Left ventricle myocardium superior (tissue), 1 donor: ENCODE data around the gene SLC25A41. TPM values are rescaled to one million over a fixed set of nuclear protein-coding genes. Genes with fewer than 3 reads are reported as not detected.

ENCODE experiments used
- ATAC-seq: fragments of 200-7000 bp; cut with Tn5 transposase; one replicate; pipeline ENCODE4 v1.9.1; 2020; ENCODE audit warnings: mild to moderate bottlenecking, moderate library complexity
- DNase-seq: peaks from one replicate; pipeline ENCODE4 v3.0.0-alpha.2; 2020
- intact Hi-C: fragments of 100-400 bp; cut with micrococcal nuclease; formaldehyde crosslinking; loops from one replicate; pipeline ENCODE4 v1.11.0; 2022
- microRNA-seq: library from miRNA; unstranded; fragments of <30 nt; microRNA quantifications from one replicate; pipeline ENCODE4 v1.2.0, GENCODE V29; 2020; ENCODE audit warnings: borderline number of aligned reads
- total RNA-seq: library from RNA; stranded (reverse); fragmentation: NEBNext Ultra II Directional; extraction: Animal tissue kit (Norgen Biotek cat#: 25700); gene quantifications from one replicate; pipeline ENCODE4 v1.2.1, GENCODE V29; 2021
- donor health status: DM: no; HTN: yes; CAD: no; lungs with severe emphysema.

SLC25A41 gene
- total RNA-seq, 1 donor from 2014 or later, result 0.25 TPM

- intact Hi-C loops, result no loop called here
- ATAC-seq (no peak), DNase-seq (no peak)
Measured at GRCh38 chr19:6384381-6384780, 49.2 kb downstream of the SLC25A41 start.

GRCh38 chr19:6383188-6383587 is 50.4 kb downstream of the SLC25A41 start:
- DNase-seq (no peak), ATAC-seq (no peak)
- intact Hi-C loops, result no loop called here

GRCh38 chr19:6381030-6381750 is 52.4 kb downstream of the SLC25A41 start:
- intact Hi-C loops, result no loop called here
- no peak for ATAC-seq
- no peak for DNase-seq

GRCh38 chr19:6379744-6380143 is 53.8 kb downstream of the SLC25A41 start:
- intact Hi-C loops, result no loop called here
- DNase-seq, result no peak

GRCh38 chr19:6378486-6378885 is 55.1 kb downstream of the SLC25A41 start:
- intact Hi-C loops, result no loop called here
- DNase-seq, result no peak
- ATAC-seq, result no peak

More at GRCh38 chr19:6379744-6380143, 53.8 kb downstream of the SLC25A41 start:
- no peak for ATAC-seq

- ATAC-seq, result no peak
- intact Hi-C loops, result no loop called here
- DNase-seq, result no peak
Measured at GRCh38 chr19:6378041-6378440, 55.5 kb downstream of the SLC25A41 start.

- intact Hi-C loops, result no loop called here
- no peak for ATAC-seq
- DNase-seq, result no peak
Measured at GRCh38 chr19:6376512-6377190, 56.9 kb downstream of the SLC25A41 start.

Small RNA genes within 50 kb of the gene (microRNA-seq; reads per million reads assigned to microRNA genes)
- gene MIR3940, result not detected
- gene MIR6790, result not detected
- not detected for gene MIR6885

Other genes starting within 250 kb of the SLC25A41 start
- gene MLLT1, start 153.8 kb downstream of the SLC25A41 start, total RNA-seq, result 45.8 TPM
- gene ACER1, start 100.2 kb downstream of the SLC25A41 start, total RNA-seq, result not detected
- gene CLPP, start 72.2 kb downstream of the SLC25A41 start, total RNA-seq, result 66.0 TPM
- gene ALKBH7, start 61.0 kb downstream of the SLC25A41 start, total RNA-seq, result 139 TPM
- 1.2 TPM for gene PSPN, start 57.8 kb downstream of the SLC25A41 start, total RNA-seq
- gene GTF2F1, start 40.6 kb downstream of the SLC25A41 start, total RNA-seq, result 30.9 TPM
- 103 TPM for gene KHSRP, start 9.0 kb downstream of the SLC25A41 start, total RNA-seq
- gene SLC25A23, start 26.0 kb upstream of the SLC25A41 start, total RNA-seq, result 110 TPM
- not detected for gene CRB3, start 30.5 kb upstream of the SLC25A41 start, total RNA-seq
- 0.87 TPM for gene DENND1C, start 48.0 kb upstream of the SLC25A41 start, total RNA-seq
- gene TUBB4A, start 68.5 kb upstream of the SLC25A41 start, total RNA-seq, result 2.8 TPM
- gene TNFSF9, start 97.3 kb upstream of the SLC25A41 start, total RNA-seq, result 1.0 TPM
- not detected for gene CD70, start 157.4 kb upstream of the SLC25A41 start, total RNA-seq
- 1.5 TPM for gene TNFSF14, start 236.4 kb upstream of the SLC25A41 start, total RNA-seq